Thyroid gland (tissue), 4 donors: ENCODE data around the gene CREB3.

Experiments used
- POLR2A ChIP-seq, 2 donors: fragments of 450-650 bp; IDR thresholded peaks; one replicate each; pipeline ENCODE4 v1.6.1; 2017; ENCODE audit warnings: antibody characterized with exemption in 2 of 2, mild to moderate bottlenecking in 2 of 2, moderate library complexity in 1 of 2
- TF ChIP-seq, protein P1 (sequence below), 6 experiments: fragments of 200-600 bp in 3 of 6; fragments of 450-650 bp in 3 of 6; sonication (generic) in 3 of 6; IDR thresholded peaks; one replicate each; pipeline ENCODE4 v1.5.1; 2016 to 2019; ENCODE audit warnings: antibody characterized with exemption in 6 of 6, mild to moderate bottlenecking in 2 of 6, inconsistent platforms in 1 of 6, moderate library complexity in 1 of 6

DNA sequence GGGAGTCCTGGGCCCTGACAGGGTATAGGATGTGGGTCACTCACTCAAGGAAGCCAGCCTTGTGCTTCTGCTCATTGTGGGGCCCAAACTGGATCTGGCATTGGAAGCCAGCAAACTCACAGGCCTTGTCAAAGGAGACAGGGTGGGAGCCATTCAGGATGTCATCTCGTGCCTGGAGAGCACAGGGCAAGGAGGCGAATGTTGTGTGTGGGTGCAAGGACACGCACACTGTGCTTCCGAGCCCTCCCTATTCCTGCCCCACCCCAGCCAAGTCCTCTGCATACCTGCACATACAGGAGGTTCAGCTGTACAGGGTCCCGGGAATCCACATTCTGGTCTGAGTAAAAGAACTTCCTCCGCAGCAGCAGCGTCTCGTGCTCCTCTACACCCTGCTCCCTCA lies 8.6 kb upstream of the CREB3 start:
- no peak for TF ChIP-seq POLR2A (IDR thresholded peaks at IDR 0.05)
- TF ChIP-seq, protein P1, sequence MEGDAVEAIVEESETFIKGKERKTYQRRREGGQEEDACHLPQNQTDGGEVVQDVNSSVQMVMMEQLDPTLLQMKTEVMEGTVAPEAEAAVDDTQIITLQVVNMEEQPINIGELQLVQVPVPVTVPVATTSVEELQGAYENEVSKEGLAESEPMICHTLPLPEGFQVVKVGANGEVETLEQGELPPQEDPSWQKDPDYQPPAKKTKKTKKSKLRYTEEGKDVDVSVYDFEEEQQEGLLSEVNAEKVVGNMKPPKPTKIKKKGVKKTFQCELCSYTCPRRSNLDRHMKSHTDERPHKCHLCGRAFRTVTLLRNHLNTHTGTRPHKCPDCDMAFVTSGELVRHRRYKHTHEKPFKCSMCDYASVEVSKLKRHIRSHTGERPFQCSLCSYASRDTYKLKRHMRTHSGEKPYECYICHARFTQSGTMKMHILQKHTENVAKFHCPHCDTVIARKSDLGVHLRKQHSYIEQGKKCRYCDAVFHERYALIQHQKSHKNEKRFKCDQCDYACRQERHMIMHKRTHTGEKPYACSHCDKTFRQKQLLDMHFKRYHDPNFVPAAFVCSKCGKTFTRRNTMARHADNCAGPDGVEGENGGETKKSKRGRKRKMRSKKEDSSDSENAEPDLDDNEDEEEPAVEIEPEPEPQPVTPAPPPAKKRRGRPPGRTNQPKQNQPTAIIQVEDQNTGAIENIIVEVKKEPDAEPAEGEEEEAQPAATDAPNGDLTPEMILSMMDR (IDR thresholded peaks at IDR 0.05) = no peak
